GM12873 (cell line): Measurements from ENCODE around the gene NEURL1B.

Experiments used
- TF ChIP-seq, protein P1 (sequence below): IDR thresholded peaks from 2 replicates; pipeline ENCODE4 v1.5.1; 2012; ENCODE audit warnings: low read depth, mild to moderate bottlenecking, moderate library complexity, low read length, control low read depth; ENCODE audit not compliant: insufficient read depth; ENCODE audit errors: missing control alignments

The NEURL1B gene

DNA sequence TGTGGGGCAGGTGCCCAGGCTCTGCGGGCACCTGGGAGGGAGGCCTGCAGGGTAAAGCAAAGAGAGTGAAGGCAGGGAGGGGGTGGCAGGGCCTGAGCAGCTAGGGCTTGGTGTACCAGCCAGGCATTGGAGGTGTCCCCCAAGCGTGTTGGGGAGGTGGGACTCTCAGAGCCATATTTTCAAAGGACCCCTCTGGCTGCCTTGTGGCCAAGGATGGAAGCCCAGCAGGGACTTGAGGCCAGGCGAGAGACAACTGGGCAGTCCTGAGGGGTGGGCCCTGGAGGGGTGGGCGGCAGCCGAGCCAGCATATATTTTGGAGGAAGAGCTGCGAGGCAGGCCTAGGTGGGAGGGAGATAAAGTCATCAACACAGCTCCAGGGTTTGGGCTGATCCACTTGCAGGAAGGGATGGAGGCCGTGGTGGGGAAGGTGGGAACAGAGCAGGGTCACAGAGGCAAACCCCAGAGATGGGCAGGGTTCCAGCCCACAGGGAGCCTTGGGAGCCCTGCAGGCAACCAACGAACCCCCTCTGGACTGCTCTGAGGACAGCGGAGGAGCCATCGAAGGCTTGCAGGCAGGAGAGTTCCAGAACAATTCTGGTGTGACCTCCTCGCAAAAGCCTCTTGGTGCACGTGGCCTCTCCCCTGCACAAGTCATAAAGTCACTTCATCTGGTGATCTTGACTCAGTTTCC is 94.2 kb downstream of the NEURL1B start:
- TF ChIP-seq, protein P1, sequence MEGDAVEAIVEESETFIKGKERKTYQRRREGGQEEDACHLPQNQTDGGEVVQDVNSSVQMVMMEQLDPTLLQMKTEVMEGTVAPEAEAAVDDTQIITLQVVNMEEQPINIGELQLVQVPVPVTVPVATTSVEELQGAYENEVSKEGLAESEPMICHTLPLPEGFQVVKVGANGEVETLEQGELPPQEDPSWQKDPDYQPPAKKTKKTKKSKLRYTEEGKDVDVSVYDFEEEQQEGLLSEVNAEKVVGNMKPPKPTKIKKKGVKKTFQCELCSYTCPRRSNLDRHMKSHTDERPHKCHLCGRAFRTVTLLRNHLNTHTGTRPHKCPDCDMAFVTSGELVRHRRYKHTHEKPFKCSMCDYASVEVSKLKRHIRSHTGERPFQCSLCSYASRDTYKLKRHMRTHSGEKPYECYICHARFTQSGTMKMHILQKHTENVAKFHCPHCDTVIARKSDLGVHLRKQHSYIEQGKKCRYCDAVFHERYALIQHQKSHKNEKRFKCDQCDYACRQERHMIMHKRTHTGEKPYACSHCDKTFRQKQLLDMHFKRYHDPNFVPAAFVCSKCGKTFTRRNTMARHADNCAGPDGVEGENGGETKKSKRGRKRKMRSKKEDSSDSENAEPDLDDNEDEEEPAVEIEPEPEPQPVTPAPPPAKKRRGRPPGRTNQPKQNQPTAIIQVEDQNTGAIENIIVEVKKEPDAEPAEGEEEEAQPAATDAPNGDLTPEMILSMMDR = no peak

DNA sequence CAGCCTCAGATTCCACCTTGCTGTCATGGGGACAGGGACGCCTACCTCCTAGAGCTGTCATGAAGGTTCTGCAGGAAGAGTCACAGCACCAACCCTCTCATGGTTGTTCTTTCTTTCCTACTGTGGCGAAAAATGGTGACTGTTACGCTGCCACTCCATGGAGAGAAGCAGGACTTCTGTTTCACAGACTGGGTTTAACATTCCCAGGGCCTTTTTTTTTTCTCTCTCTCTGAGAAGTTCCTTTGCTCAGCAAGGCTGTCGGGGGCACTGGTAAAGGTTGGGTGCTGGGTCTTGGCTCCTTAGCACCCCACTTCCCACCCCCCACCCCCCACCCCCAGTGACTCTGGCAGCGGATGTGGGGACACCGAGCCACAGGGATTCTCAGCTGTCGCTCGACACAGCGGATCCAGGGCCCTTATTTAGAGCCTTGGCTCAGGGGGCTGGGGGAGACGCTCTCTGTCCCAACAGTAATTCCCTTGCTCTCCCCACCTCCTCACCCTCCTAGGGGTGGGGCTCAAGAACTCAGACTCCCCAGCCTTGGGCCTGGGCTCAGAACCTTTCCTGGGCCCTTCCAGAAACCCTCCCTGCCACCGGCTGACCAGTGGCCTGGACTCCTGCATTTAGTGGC is 95.6 kb downstream of the NEURL1B start:
- TF ChIP-seq, protein P1 = no peak

DNA sequence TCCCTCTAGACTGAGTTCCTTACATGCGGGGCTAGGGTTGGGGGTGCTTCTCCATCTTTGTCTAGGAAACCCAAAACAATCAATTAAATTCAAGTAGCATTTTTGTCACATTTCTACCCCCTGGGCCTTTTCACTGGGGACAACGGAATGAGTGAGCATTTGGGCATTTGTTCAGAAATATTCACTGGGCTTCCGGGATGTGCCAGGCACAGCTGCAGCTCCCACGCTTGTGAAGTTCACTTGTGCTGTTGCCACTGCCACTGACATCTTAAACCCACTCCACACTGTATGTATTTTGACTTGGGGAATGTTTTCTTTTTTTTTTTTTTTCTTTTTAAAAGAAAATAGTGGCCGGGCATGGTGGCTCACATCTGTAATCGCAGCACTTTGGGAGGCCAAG is 98.3 kb downstream of the NEURL1B start:
- TF ChIP-seq, protein P1 = no peak

DNA sequence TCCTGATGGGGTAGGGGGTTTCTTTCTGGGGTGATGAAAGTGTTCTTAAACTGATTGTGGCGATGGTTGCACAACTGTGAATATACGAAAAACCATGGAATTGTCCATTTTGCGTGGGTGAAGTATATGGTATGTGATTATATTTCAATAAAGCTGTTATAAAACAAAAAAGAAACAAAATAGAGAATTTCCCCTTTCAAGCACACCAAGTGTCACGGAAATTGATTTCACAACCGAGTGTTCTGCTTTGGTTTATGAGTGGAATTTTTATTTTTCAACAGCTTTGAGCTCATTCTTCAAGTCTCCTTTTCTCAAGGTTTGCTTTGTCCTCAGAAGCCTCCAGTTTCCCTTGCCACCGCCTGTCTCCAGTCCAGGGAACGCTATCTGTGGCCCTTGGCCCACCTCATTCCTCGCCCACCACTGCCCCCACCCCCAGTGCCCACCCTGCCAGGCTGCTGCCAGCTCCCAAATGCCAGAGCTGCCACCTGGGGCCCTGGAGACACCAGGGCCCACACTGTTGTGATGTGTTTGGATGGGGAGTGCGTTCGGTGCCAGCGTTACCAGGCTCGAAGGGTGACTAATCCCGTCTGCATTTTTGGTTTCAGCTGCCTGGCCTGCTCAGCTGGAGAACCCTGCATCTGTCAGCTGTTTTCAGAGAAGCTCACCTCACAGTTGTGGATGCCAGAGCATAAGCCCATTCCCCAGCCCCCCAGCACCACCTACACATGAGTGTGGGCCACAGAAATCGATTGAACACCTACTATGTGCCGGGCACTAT is 99.6 kb downstream of the NEURL1B start:
- TF ChIP-seq, protein P1 = no peak
